T-helper 1 cell treated with Interleukin-12 subunit alpha and Interleukin-12 subunit beta and Interleukin-4 antibody, amounts not matched to agents 30 ng/mL and 1 ng/mL, for 36 hours (primary cell): ENCODE data around the gene APLNR. TPM values are rescaled to one million over a fixed set of nuclear protein-coding genes. Genes with fewer than 3 reads are reported as not detected.

Experiments
- intact Hi-C: fragments of 100-400 bp; cut with micrococcal nuclease; formaldehyde crosslinking; loops from one replicate; pipeline ENCODE4 v1.15.1; 2024
- total RNA-seq: library from RNA; stranded (reverse); gene quantifications from 2 replicates; pipeline ENCODE4 v1.2.3, GENCODE V29; 2022

APLNR gene
- total RNA-seq, 1 donor from 2014 or later, result not detected

DNA sequence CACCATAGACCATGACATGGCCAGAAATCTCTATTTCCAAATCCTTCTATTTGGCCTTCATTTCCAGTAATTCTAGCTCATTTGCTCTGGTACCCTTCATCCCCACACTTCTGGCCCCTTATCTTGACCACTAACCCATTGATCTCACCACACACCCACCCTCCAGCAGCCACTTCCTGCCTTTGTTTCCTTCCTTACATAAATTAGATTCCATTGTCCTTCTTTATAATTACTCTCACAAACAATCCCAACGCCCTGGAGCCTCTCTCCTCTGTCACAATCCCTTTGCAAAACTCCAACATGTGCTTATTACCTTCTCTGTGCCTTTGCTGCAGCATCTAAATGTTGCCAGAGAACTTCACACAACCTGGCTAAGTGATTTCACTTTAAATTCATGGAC is 14.8 kb downstream of the APLNR start:
- intact Hi-C loops, result no loop called here

DNA sequence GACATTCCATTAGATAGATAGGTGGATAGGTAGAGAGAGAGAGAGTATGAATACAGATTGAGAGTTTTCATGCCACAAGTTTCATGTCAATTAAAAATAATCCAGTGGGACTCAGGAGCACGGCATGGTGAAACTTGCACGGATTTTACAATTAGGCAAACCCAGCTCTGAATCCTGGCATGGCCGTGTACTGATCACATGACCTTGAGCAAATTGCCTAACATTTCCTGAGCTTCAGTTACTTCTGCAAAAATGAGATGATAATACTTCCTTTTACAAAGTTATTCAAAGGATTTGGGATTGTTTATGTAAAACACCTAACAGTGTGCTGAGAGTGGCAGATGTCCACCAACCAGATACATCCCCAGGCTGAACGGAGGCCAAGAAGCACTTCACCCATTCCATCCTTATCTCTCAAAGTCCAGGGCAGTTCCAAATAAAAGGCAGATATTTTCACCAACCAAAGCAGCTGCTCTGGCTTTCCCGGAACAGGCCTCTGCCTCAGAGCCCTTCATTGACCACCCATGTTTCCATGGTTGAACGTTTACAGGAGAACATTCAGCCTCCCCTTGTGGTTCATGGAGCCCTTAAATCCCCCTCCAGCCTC is 17.9 kb downstream of the APLNR start:
- intact Hi-C loops, result loop anchor here (10.0 kb wide), 1 partner anchor 56 kb away; no protein-coding TSS in a partner anchor

DNA sequence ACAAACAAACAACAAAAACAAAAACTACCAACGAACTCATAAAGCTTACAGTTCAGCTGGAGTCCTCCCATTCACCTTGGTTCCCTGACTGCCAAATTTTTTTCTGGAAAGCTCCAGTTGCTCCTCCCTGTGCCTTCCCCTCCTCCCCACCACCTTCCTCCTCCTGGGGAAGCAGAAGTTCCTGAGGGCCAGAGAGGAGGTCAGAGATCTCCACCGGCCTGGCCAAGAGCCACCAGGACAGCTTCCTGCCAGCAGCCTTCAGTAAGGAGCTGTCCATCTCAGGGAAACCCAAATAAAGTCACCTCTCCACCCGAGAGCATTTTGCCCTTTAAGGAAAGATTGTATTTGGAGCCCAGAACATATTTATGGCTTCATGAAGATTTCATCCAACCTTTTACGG is 20.0 kb downstream of the APLNR start:
- intact Hi-C loops, result loop anchor here (10.0 kb wide), 1 partner anchor 58 kb away; no protein-coding TSS in a partner anchor

DNA sequence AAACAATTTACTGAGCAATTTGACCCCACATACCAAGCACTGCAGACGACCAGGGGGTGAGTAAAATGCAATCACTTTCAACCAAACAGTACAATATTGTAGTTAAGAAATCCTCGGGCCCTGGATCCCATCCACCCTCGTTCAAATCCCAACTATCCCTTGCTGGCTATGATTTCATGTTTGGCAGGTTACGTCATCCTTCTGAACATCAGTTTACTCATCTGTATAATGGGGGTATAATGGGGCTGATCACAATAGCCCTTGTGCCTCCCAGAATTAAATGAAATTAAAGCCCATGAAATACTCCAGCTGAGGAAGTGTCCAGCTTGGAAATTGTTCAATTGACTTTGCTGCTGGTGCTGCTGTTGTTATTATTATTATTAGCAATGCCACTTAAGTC is 20.6 kb downstream of the APLNR start:
- intact Hi-C loops, result loop anchor here (10.0 kb wide), 1 partner anchor 58 kb away; no protein-coding TSS in a partner anchor

GRCh38 chr11:57214494-57214893 is 22.6 kb downstream of the APLNR start:
- intact Hi-C loops, result loop anchor here (10.0 kb wide), 1 partner anchor 60 kb away; no protein-coding TSS in a partner anchor

DNA sequence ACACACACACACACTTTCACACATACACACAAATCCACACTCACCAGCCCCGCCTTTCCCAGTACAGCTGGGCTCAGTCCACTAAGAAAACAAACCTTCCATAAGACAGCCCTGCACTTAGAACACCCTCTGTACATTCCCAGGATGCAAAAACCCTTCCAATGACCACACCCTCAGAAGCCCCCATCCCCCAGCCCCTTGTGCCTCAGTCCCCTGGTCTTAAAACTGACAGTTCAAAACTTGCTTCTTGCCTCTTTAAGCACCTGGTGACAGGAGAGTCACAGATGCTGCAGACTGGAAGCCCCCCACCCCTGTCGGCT is 23.0 kb downstream of the APLNR start:
- intact Hi-C loops, result loop anchor here (10.0 kb wide), 1 partner anchor 61 kb away; no protein-coding TSS in a partner anchor

GRCh38 chr11:57213342-57214097 is 23.5 kb downstream of the APLNR start:
- intact Hi-C loops, result loop anchor here (10.0 kb wide), 1 partner anchor 61 kb away; no protein-coding TSS in a partner anchor

DNA sequence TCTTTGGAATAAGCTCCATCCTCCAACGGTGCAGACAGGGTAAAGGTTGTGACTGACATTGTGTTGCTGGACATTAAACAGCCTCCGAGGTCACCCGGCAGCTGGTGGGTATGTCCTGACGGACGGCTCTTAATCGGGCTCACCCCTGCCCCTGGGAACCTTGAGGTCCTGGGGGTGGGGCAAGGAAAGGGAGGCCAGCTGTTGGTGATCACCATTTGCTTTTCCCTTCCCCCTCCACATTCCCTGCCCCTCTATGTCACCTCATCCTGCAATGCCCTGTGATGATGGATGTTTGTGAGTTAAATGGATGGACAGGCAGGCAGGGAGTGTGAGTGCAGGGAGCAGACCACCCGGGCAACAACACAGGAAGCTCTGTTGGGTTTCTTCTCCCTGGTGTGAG is 26.3 kb downstream of the APLNR start:
- intact Hi-C loops, result loop anchor here (10.0 kb wide), 1 partner anchor 64 kb away; no protein-coding TSS in a partner anchor

DNA sequence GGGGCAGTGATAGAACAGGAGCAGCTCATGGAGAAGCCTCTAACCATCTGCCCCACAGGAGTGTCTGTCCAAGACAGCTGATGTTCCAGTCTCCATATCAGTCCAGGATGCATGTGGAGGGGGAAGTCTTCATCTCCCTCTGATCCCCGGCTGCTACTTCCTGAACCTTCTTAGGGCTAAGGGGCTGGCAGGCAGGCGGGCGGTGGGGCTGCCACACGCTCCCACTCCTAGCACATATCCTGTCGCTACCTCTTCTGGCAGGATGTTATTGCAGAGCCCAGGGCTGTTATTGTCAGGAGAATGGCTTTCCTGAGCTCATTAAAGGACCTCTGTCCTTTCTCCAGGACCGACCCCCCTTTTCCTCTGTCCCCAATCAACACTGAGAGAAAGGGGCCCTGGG is 29.9 kb downstream of the APLNR start:
- intact Hi-C loops, result no loop called here

GRCh38 chr11:57205041-57205641 is 31.9 kb downstream of the APLNR start:
- intact Hi-C loops, result no loop called here

- intact Hi-C loops, result no loop called here
Observed at GRCh38 chr11:57203882-57204480, 33.1 kb downstream of the APLNR start.

DNA sequence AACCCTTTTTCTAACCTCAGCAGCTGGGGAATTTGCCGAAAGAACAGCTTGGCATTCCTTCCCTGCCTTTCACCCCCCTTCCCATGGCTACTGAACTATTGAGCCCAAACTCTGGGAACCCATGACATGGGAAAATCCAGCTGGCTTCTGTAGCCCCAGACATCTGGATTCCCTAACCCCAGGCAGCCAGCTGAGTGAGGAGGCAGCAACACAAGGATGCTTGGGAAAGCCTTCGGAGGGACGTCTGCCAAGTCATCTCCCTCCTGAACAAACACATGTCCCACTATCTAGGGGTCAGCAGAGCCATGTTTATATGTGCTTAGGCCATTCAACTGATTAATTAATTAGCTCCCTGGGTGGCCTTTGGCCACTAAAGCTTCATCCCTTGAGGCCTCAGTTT is 33.7 kb downstream of the APLNR start:
- intact Hi-C loops, result no loop called here

DNA sequence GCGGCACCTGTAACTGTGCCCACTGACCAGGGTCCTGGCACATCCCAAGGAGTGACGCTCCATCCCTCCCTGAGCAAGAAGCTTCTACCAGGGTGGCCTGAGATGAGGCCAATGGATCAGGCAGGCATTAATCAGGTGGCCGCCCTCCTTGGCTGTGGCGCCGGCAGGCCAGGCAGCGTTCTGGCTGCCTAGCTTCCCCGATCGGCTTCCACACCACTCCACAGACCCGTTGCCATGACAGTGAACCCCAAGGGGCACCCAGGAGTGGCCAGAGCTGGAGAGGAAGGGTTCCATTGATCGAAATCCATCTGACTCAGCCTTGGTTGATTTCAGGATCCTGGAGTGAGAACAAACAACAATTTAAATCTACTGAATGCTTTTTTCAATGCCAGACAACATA is 34.8 kb downstream of the APLNR start:
- intact Hi-C loops, result no loop called here

- intact Hi-C loops, result no loop called here
Observed at GRCh38 chr11:57200917-57201316, 36.1 kb downstream of the APLNR start.

GRCh38 chr11:57199330-57199729 is 37.7 kb downstream of the APLNR start:
- intact Hi-C loops, result no loop called here

GRCh38 chr11:57197762-57198161 is 39.3 kb downstream of the APLNR start:
- intact Hi-C loops, result no loop called here

DNA sequence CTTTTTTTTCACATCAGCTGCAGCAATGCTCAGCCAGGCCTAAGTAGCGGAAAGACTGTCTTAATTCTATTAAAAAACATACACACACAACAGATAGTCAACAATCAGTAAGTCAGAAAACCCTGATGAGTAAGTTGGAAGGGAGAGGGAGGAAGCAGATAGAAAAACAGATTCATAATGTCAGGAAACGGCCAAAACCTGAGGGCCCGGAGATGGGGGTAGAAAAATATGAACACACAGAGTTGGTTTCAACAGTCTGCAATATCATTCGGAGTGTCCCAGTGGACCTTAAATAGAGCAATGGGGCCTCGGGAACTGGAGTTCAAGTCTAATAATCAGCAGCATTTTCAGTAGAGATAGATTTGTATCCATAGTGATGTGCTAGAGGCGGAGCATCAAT is 40.5 kb downstream of the APLNR start:
- intact Hi-C loops, result no loop called here

- intact Hi-C loops, result no loop called here
Observed at GRCh38 chr11:57192316-57192715, 44.7 kb downstream of the APLNR start.

DNA sequence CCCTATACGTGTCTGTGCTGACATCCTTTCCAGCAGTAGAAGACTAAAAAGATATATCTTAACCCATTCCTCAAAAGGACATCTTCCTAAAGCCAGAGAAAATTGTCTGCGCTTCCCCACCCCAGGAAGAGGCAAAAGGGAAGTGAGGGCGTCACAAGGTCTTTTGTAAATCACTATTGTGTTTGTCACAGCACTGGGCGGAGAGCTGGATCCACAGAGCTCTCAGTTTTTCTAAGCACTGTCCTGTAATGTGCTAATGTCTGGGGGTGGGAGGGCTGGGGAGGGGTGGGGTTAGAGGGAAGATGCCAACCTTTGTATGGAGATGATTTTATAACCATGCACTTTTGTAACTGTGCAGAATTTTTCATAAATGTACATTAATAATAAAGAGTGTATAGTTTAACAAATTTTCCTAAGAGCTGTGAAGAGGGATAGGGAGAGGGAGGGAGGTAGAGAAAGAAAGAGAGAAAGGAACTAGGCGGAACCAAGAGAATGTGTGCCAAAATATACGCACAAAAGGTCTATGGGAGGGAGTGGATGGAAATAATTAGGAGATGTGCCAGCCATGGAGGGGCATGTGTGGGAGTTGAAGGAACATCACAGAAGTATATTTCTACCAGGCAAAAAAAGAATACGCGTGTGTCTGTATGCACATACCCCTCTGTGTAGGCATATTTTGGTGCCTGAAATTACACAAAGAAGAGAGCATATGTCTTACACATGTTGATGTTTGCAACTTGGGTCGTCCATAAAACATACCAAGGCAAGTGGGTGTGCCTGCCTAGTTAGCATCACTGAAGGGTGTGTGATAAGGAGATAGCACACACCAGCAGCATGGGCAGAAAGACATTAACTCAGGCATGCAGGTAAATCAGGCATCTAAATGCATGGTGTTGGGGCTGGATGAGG is 45.5 kb downstream of the APLNR start:
- intact Hi-C loops, result no loop called here

DNA sequence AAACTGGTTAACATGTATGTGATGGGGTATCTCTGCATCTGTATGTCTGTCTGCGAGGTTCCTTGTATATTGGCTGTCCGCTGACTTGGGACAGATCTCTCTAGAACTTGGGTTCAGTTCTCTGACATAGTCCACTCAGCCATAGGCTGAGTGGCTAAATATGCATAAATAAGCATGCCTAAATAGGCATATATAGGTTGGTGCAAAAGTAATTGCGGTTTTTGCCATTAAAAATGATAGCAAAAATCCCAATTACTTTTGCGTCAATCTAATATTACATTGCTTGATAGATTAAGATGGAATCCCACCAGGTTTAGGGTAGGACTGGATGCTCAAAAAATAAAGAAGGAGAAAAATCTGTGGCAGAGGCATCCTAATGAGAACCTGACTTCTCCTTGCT is 46.5 kb downstream of the APLNR start:
- intact Hi-C loops, result no loop called here
